NCI-H187 treated with DMSO at 0.1 percent for 48 hours (cell line): ENCODE results near the gene AJUBA.
"Not testable (repeated sequence)": the region's sequence is repeated elsewhere in the genome, so short reads cannot be mapped to it uniquely, and the experiment has no call there.

ENCODE experiments used
- DNase-seq: peaks from one replicate; lab custom pipeline; 2025; lab: John Stamatoyannopoulos, UW

Gene AJUBA

DNA sequence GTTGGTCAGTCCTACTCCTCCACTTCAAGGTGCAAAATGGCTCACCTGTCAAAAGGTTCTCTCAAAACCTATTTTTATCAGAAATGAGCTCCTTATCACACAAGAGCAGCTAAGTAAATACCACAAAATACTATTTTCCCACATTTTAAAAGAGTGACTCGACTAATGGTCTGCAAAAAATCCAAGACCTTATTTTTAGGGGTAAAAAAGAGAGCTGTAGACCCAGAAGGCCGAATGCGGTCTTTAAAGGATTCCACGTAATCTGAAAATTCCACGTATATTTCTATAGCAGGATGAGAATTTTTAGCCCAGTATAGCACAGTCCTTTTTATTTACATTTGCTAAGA lies 23.8 kb upstream of the AJUBA start:
- no peak for DNase-seq

DNA sequence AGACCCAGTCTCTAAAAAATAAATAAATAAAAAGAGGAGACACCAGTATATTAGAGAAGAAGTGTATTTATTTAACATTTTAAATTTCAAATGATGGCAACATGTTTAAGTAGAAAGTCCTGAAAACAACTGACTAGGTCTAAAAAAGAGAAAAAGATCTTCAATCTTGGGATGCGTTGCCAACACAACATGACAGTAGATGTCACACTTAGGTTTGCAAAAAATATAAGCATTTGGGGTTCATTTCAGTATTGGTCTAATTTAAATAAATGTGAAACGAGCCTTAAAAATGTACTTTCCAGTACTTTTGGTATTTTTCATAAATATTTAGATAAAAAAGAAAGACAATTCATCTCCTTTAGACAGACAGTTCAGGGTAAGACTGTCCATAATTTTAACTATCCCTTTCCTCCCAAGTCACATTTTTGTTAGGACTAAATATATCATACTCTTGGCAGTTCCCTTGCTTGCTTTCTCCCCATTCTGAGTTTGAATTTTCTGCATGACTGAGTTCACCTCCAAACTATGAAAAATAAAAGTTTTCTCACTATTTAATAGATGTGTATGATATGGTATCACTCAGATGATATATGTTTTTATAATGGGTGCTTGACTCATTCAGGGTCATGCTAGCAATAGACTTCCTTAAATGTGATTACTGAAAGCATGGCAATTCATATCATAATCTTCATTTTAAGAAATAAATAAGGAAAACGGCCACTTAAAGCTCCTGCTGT lies 23.3 kb upstream of the AJUBA start:
- no peak for DNase-seq

DNA sequence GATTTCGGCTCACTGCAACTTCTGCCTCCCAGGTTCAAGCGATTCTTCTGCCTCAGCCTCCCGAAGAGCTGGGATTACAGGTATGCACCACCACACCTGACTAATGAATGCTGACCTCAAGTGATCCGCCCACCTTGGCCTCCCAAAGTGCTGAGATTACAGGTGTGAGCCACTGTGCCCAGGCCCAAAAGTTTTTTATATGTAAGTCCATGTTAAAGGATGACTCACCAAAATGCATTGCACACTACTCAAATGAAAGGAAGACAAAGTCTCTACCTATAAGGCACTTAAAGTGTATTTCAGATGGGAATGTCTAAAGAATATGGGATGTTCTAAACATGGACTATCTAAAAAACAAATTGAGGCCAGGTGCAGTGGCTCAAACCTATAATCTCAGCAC lies 21.9 kb upstream of the AJUBA start:
- DNase-seq: not testable (repeated sequence)

DNA sequence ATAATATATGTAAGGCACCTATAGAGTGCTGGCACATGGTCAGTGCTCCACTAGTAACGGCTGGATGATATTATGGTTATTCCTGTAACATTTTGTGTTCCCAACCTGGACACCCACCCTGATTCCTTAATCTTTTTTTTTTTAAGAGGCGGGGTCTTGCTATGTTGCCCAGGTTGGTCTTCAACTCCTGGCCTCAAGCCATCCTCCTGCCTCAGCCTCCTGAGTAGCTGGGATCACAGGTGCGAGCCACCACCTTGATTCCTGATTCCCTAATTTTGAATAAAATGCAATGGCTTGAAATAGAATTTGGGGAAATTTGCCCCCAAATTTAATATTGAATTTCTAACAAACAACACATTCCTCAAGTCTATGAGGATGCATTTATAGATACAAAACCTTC lies 20.2 kb upstream of the AJUBA start:
- DNase-seq: no peak

DNA sequence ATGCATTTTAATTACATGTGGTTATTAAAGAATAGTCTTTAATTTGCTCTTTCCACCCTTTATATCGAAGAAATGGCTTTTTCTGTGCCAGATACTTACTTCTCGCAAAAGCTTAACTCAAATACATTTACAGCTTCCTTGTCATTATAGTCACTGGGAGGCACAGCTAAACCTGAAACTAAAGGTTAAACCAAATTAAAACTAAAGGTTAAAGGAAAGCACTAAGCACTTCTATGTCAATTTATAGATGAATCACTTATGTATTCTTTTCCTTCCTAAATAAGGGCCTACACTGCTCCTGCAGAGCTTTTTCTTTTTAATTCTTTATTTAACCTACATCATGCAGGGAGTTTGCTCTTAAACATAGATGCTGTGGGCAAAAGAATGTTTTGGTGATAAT lies 18.5 kb upstream of the AJUBA start:
- no peak for DNase-seq

DNA sequence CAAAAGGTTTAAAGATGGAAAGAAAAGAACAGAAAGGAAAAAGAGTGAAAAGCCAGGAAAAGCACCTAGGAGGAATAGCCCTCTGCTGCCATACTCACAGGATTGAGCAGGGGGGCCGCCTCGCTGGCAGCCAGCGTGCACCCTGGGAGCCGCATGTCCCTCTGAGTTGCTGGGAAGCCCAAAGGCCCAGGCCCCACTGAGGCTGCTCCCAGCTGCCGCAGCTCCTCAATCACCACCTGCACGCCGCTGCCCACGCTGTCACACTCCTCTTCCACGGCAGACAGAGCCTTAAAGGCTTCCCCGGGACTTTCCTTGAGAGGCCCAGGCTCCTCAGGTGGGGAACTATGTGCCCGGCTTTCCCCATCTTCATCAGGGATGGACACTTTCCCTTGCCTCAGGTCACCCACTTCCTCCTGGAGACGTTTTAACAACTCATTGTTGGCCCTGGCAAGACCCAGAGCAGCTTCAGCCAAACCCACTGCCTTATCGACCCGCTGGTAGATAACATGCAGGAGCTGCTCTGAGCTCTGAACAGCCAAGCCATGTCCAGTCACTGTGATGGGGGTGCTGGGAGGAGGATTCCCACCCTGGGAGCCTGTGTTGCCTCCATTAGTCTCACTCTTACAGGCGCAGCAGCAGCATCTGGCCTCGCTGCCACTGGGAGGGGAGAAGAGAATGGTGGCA lies 16.1 kb upstream of the AJUBA start:
- DNase-seq: no peak

DNA sequence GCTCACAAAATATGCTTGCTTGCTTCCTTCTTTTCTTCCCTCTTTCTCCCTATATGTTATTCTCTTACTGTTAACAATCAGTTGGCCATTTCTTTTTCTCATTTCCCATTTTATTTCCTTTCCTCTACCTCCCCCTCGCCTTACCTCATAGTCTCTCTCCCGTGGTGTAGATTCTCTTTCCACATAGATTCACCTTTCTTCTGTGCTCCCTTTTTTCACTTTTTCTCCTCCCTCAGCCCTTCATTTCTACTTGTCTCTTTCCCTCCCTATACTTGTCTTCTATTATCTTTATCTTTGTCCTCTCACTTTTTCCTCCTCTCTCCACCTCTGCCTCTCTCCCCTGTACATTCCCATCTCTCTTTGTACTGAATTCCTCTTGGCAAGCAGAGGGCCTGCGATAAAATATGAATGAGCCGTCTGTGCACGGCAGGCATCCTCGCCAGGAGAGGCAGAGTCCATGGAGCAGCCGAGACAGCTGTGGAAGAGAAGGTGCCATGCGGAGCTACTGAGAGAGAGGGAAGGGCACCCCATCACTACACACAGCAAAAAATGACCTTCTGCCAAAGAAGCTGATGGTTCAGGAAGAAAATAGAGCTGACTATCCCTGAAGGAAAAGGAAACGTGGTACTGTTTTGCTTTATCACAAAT lies 15.4 kb upstream of the AJUBA start:
- DNase-seq: no peak

DNA sequence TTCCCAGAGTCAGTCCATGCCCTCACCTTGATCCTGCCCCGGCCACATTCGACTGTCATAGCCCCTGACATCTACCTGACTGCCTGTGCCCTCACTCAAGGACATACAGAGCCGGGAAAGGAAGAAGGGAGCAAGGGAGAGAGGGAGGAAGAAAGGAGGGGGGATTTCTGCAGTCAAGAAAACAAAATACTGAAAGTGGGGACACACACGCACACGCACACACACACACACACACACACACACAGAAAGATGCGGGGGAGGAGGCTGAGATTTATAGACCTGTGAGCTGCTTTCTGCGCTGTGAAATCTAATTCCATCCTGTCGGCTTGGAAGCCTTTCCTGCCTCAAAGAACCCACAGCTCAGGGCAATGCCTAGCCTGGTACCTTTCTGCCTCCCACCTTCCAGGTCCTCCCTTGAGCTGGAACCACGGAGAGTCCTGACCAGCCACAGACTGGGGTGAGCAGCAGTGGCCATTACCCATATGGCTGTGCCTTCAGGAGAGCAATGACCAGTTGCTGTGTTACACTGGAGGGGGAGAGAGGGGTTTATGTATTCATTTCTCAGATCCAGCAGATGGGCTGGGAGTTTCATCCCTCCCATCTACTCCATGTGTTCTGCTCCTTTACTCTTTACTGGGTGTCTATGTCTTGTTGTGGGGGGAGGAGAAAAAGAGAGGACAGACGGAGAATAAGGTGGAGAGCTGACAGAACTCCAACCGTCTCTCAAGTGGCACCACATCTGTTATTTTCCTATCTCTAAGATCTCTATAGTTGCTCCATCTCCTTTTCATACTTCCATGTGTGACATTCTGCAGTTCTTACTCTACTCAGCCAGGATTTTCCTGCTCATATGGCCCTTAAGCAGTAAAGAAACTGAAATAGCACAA lies 14.7 kb upstream of the AJUBA start:
- DNase-seq: no peak

DNA sequence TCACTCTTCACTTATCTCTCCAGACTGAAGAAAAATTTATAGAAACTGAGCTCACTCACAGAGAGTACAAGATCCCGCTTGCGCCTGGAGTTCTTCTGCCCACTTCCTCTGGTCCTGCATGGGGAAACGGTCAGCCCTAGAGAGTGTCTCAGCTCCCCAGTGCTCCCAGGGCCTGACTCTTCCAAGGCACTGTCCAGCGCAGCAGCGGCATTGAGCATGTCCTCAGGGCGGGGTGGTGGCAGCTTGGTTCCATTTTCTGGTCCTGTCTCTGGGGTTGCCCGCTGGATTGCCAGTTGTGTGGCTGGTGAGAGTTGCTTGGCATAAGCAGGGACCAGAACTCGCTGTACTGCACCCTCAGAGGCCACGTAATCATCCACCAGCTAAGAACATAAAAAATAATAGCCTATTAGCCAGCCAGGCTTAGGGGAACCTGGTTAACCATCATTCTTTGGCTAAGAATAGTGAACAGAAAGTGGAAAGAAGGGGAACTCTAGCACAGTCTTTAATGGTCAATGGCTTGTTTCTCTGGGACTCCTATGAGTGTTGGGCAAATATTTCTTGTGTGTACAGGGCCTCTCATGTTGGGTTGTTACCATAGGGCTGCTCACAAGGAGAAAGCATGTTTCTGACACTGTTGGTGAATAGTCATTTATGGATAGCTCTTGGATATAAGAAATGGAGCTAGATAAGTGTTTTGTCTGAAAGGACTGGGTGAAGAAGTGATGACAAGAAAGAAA lies 13.7 kb upstream of the AJUBA start:
- no peak for DNase-seq

DNA sequence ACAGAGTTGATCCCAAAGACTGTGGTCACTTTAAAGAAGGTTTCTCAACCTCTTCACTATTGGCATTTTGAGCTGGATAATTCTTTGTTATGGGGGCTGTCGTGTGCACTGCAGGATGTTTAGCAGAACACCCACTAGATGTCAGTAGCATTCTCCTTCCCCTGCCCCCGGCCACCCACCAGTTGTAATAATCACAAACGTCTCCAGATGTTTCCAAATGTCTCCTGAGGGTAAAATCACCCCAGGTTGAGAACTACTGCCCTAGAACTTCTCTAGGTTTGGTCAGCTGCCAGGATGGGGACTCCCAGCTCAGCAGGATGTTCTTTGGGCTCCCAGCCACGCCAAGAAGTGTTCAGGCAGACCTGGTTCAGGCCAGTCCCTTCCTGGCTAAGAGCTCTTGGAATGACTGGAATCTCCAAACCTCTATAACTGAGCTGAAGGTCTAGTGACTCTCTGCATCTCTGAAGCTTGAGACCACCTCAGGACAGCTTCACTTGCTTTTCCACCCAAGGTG lies 12.5 kb upstream of the AJUBA start:
- DNase-seq: no peak

DNA sequence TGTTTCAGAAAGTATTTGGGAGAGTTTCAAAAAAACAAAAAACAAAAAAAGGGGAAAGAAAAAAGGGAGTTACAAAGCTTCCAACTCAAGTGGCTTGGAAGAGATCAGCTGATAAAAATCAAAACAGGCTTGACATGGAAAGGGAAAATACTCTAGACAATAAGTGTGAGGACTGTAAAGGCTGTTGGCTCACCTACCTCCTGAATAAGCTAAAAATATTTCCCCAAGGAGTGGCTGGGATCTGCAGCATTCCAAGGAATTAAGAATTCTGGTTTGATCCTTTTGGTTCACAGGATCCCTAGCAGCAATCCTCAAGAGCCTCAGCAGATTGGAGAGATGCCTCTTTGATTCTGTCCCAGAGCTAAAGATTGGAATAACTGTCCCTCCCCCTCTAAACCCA lies 11.2 kb upstream of the AJUBA start:
- no peak for DNase-seq

DNA sequence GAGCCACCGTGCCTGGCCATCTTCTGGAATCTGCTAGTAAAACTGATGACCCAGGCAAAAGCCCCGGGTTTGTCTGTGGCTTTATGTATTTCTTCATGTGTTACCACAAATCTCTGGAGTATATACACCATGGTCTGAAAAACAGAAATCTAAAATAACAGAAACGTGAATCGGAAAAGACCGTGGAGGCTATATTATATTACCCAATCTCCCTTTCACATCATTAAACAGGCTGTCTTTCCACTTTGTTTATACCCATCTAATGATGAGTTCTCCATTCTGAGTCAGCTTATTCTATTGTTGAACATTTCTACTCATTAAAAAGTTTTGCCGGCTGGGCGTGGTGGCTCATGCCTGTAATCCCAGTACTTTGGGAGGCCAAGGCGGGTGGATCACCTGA lies 9.5 kb upstream of the AJUBA start:
- no peak for DNase-seq

DNA sequence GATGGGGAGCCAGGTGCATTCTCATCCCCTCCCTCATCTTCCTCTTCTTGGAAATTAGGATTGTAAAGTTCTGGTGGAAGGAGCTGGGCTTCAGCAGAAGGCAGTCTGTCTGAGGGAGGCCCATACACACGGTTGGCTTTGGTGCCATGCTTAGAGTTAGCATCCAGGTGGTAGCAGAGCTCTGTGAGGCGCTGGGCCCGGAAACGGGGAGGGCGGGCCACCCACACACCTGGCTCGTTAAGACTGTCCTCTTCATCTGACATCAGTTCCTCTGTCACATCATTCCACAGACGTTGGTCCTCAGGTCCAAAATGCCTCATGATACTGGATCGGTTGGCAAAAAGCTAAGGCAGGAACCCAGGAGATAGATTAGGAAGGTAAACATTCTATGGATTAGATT lies 4.9 kb upstream of the AJUBA start:
- DNase-seq: no peak

DNA sequence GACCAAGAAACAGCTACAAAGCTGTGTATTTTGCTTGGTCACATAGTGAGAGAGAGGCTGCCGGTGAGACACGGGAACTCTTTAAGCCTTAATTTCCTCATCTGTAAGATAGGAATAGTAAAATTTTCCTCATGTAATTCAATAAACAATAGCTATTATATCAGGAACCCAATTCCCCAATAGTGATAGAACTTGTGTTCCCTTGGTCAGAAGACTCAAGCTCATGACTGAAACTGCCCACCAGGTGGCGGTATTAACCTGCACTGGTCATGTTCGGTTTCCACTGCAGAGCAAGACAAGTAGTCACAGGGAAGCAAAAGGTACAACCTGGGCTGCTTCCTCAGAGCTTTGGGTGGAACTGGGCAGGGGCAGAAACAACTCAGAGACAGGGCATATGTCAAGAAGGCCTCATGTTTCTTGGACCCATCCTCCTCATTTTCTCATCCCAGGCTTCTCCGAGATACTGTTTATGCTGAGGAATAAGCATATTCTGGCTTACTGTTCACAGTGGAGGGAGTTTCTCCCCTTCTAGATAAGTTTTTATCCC lies 4.2 kb upstream of the AJUBA start:
- peak; percentile 31 for DNase-seq

DNA sequence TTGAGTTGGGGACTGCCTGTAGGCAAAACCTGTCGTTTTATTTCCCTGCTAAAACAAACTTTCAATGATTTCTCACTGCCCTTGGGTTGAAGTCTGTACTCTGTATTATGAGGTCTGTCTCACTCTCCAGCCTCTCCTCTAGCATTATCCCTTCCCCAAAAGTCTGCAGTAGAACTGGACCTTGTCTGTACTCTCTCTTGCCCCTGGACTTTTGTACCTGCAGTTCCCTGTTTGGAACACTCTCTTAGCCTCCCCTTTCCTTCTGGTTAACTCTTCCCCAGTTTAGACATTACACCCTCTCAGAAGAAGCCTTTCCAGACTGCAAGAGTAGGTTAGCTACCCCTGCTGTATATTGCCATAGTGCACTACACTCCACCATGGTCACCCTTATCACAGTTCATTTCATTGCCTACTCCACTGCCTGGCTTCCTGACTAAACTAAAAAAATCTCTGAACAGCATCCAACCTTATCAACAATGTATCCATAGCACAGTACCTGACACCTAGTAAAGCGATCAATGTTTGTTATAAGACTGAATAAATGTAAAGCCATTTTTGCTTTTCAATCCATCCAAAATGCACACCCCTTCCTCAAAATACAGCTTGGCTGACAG lies 3.6 kb upstream of the AJUBA start:
- no peak for DNase-seq

DNA sequence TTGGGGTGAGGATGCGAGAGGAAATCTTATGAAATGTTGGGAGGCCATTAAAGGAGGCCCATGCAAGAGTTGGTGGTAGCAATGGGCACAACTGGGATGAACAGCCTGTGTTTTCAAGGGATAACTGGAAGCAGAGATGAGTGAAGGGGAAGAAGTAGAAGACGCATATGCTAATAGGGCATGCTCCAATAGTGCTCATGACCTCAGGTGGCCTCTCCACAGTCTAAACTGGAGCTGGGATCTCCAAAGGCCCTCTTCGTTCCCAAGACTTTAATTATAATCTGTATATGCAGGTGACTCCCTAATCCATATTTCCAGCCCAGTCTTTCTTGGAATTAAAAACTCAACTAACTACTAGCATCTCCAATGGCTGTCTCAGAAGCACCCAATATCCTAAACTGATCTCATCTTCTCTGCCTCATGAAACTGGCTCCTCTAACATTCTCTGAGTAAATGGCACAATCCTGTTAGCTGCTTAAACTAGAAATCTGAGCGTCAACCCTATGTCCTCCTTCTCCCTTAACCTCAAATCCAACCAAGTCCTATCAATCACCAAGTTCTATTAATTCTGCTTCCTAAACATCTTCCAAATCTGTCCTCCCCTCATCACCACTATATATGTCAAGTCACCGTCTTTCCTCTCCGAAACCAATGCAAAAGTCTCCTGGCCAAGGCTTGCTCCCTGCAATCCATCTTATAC lies 2.8 kb upstream of the AJUBA start:
- DNase-seq: no peak

DNA sequence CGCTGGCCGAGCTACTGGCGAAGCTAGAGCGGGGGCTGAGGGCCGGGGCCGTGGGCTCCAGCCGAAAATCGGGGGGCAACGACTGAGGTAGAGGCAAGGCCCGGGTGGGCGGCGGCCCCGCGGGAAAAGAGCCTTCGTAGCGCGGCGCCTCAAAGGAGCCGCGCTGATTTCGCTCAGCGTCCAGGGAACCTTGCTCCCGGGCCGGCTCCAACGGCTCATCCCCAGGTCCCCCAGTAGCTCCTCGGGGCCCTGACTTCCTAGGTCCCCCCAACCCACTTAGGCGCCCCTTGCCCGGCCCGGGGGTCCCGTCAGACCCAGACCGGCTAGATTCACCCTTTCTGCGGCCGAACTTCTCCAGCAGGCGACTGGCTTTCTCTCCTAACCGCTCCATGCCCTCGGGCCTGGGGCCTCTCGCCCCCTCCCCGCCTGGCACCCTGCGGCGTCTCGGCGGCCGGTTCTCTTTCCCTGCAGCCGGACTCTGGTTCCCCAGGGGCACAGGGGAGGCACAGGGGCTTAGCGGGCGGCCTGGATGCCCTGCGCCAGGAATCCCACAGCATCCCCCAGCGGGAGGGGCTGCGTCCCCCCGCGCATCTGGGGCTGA lies 375 bp downstream of the AJUBA start:
- DNase-seq: no peak

DNA sequence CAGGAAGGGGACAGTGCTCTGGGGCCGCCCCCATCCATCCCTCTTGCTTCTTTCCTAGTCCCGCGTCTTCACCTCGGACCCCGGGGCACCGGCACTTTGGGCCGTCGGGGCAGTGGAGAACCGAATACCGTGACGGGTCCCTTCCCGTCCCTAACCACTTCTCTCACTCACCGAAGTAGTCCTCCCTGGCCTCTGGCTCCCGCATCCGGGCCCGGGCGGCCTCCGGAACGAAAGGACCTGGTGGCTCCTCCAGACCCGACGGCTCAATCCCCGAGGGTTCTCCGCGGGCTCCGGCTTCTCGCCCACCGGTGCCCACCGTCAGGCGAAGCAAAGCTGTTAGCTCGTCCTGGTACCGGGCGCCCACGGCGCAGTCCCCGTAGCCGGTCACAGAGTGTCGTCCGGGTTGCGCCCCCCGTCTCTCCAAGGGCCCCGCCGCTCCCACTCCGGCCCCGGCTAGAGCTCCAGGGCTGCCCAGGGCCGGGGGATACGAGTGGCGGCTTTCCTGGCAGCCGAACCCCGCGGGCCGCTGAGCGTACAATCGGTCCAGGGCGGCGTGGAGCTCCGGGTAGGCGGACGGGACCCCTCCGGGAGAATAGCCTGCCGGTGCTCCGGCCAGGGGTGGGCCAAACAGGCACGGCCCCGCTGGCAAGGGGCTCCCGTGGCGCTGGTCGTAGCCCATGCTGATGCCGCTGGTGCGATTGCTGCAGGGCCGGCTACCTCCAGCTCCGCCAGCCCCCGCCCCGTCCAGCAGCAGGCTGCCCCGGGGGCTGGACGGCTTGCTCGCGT lies 1.1 kb downstream of the AJUBA start:
- DNase-seq: no peak

DNA sequence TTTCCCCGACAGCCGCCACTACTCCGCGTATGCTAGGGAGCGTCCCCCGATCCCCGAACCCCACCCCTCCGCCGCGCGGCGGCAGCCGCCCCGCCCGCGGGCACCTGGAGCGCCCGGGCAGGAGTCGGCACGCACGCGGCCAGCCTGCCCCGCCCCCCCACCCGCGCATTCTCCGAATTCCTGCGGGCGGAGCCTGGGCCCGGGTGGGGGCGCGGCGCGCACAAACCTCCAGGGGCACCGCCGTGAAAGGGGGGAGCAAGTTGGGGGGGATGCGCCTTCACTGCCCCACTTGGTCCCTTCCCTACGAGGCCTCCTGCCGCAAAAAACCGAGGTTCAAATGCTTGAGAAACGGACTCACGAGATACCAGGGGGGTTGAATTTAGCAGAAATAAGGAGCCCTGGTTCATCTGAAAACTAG lies 1.7 kb downstream of the AJUBA start:
- DNase-seq: no peak
